Choroid plexus epithelial cell (primary cell): ENCODE results near the gene RNF130.

ENCODE experiments used
- DNase-seq: peaks from one replicate; pipeline ENCODE4 v3.0.0-alpha.2; 2010; ENCODE audit warnings: low read depth
- H3K4me3 ChIP-seq: 2 replicates; pipeline ENCODE4 v1.5.1; 2011; ENCODE audit warnings: low read depth, mild to moderate bottlenecking, control low read depth, low read length, moderate library complexity
- CTCF ChIP-seq: conservative IDR thresholded peaks from 2 replicates; pipeline ENCODE4 v1.5.1; 2011; ENCODE audit warnings: low read depth, mild to moderate bottlenecking, control low read depth, inconsistent platforms, low read length, moderate library complexity

Gene RNF130

GRCh38 chr5:180116077-180116999 lies 44.8 kb upstream of the RNF130 start:
- no peak for TF ChIP-seq CTCF
- no peak overlapping the region for H3K4me3 ChIP-seq
- DNase-seq, result no peak

DNA sequence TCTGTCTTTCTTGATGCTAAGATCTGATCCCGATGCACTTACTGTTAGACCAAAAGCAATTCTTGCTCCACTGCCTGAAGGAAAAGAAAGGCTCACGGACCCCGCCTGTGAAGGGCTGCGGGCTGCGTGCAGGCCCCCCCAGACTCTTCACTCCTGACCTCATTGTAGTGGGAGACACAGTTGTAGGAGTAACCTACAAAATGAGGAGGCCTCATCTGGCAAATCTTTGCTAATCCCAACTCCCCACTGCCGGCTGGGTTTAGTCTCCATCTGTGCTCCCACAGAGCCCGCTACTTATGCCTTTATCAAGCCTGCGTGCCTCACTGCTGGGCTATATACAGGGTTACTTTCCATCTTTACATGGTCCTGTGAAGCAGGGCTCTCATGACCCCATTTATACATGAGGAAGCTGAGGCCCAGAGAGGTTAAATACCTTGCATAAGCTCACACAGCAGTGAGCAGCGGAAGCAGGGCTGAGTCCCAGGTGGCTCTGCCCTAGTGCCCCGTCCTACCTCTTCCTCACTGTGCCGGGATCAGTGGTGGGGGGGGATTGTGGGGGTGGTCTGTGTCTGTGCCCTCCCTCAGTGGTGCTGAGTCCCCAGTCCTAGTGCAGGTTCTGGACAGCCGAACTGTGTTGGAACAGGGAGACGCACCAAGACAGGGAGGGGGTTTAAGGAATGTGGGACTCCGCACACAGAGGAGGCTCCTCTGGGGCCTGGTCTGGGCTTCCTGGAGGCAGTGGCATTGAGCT lies 43.9 kb upstream of the RNF130 start:
- no peak for DNase-seq
- no peak overlapping the region for H3K4me3 ChIP-seq
- TF ChIP-seq CTCF, result no peak

GRCh38 chr5:180114304-180115003 lies 42.9 kb upstream of the RNF130 start:
- H3K4me3 ChIP-seq, result no peak overlapping the region
- no peak for DNase-seq
- no peak for TF ChIP-seq CTCF

- TF ChIP-seq CTCF, result no peak
- no peak overlapping the region for H3K4me3 ChIP-seq
- DNase-seq, result no peak
Observed at GRCh38 chr5:180113660-180114303, 42.2 kb upstream of the RNF130 start.

GRCh38 chr5:180112181-180112861 lies 40.8 kb upstream of the RNF130 start:
- H3K4me3 ChIP-seq, result no peak overlapping the region
- no peak for TF ChIP-seq CTCF
- DNase-seq, result no peak
